Keratinocyte (primary cell): ENCODE data around the gene PTPRD. TPM values are rescaled to one million over a fixed set of nuclear protein-coding genes. Genes with fewer than 3 reads are reported as not detected.

ENCODE experiments used
- DNase-seq: peaks from one replicate; pipeline ENCODE4 v3.0.0-alpha.2; 2011; ENCODE audit warnings: low read depth, missing footprints, low spot score
- FAIRE-seq: peaks from 2 replicates; lab custom pipeline; 2011; peaks lifted over from hg19 to GRCh38; lab: Jason Lieb, UNC
- H2AFZ ChIP-seq: 2 replicates; pipeline ENCODE4 v1.6.0; 2012; ENCODE audit warnings: low read length, control low read depth, inconsistent platforms; ENCODE audit not compliant: control insufficient read depth
- H3K27ac ChIP-seq: 2 replicates; pipeline ENCODE4 v1.5.1; 2011; ENCODE audit warnings: low read length; ENCODE audit not compliant: control insufficient read depth, insufficient read depth
- H3K27me3 ChIP-seq: 3 replicates; pipeline ENCODE4 v1.6.0; 2011; ENCODE audit warnings: low read length; ENCODE audit not compliant: control insufficient read depth, insufficient read depth; ENCODE audit errors: extremely low read depth
- H3K36me3 ChIP-seq, 2 experiments: 2 replicates in 1 of 2; 3 replicates in 1 of 2; pipeline ENCODE4 v1.5.1; 2011; ENCODE audit warnings: low read length in 2 of 2, mild to moderate bottlenecking in 1 of 2; ENCODE audit not compliant: control insufficient read depth in 2 of 2, insufficient read depth in 2 of 2; ENCODE audit errors: extremely low read depth in 1 of 2
- H3K4me1 ChIP-seq: 3 replicates; pipeline ENCODE4 v1.5.1; 2011; ENCODE audit warnings: low read length; ENCODE audit not compliant: control insufficient read depth, insufficient read depth; ENCODE audit errors: extremely low read depth
- H3K4me2 ChIP-seq: 3 replicates; pipeline ENCODE4 v1.6.0; 2011; ENCODE audit warnings: low read depth, low read length; ENCODE audit not compliant: control insufficient read depth, insufficient read depth; ENCODE audit errors: extremely low read depth
- H3K4me3 ChIP-seq, 3 experiments: fragments of 200-600 bp in 1 of 3; sonication (generic) in 1 of 3; 2 replicates in 2 of 3; 3 replicates in 1 of 3; pipeline ENCODE4 v1.5.1; 2011 to 2016; ENCODE audit warnings: low read length in 3 of 3, mild to moderate bottlenecking in 3 of 3, control low read depth in 2 of 3, inconsistent platforms in 1 of 3, low read depth in 1 of 3, mixed read lengths in 1 of 3, mixed run types in 1 of 3, moderate library complexity in 1 of 3; ENCODE audit not compliant: control insufficient read depth in 2 of 3, insufficient read depth in 2 of 3; ENCODE audit errors: extremely low read depth in 1 of 3
- H3K79me2 ChIP-seq: 2 replicates; pipeline ENCODE4 v1.6.0; 2012; ENCODE audit warnings: low read length; ENCODE audit not compliant: control insufficient read depth, insufficient read depth
- H3K9ac ChIP-seq: 3 replicates; pipeline ENCODE4 v1.6.0; 2011; ENCODE audit warnings: low read length; ENCODE audit not compliant: control insufficient read depth, insufficient read depth; ENCODE audit errors: extremely low read depth
- H3K9me1 ChIP-seq: 3 replicates; pipeline ENCODE4 v1.6.0; 2011; ENCODE audit warnings: low read length; ENCODE audit not compliant: control insufficient read depth, insufficient read depth; ENCODE audit errors: extremely low read depth
- H3K9me3 ChIP-seq: 2 replicates; pipeline ENCODE4 v1.5.1; 2012; ENCODE audit warnings: low read depth, low read length; ENCODE audit not compliant: control insufficient read depth
- H4K20me1 ChIP-seq: 3 replicates; pipeline ENCODE4 v1.6.0; 2011; ENCODE audit warnings: low read length; ENCODE audit not compliant: control insufficient read depth, insufficient read depth; ENCODE audit errors: extremely low read depth
- CTCF ChIP-seq, 3 experiments: IDR thresholded peaks in 1 of 3; conservative IDR thresholded peaks in 1 of 3; optimal IDR thresholded peaks in 1 of 3; 2 replicates in 2 of 3; 3 replicates in 1 of 3; pipeline versions ENCODE3 to v1.5.1; 2011; ENCODE audit warnings: low read length in 3 of 3, mild to moderate bottlenecking in 3 of 3, moderate library complexity in 2 of 3, control low read depth in 1 of 3, inconsistent platforms in 1 of 3; ENCODE audit not compliant: insufficient read depth in 2 of 3; ENCODE audit errors: extremely low read depth in 1 of 3
- EZH2 ChIP-seq: IDR thresholded peaks from one replicate; pipeline ENCODE4 v1.6.1; 2012; ENCODE audit warnings: inconsistent platforms, mild to moderate bottlenecking, low read length, moderate library complexity
- dilution Hi-C: fragments of 300-500 bp; cut with MboI; formaldehyde crosslinking; loops from one replicate; pipeline ENCODE4 v1.7.0; 2020; ENCODE audit warnings: low sequenced_read_pairs; ENCODE audit not compliant: extremely low pct_ligation_motif_present
- polyA plus RNA-seq, 5 experiments: library from polyadenylated mRNA; depleted of rRNA in 3 of 5; stranded (reverse) in 3 of 5; stranded (forward) in 1 of 5; unstranded in 1 of 5; fragments of >200 nt; gene quantifications; 1 replicate in 1 of 5; 2 replicates in 3 of 5; 3 replicates in 1 of 5; pipeline versions ENCODE4 v1.2.1 to v1.2.3, GENCODE V29; 2011 to 2012; ENCODE audit warnings: missing spikeins in 2 of 5, low read depth in 1 of 5, low replicate concordance in 1 of 5

Gene PTPRD
- polyA plus RNA-seq, 1 donor (not counting 4 experiments of a cell fraction or from before 2014, with no cell fraction given) = 0.10 TPM

- Histone ChIP-seq H3K4me3 (no peak overlapping the region), H4K20me1 (no peaks in the 10 kb centered on the region), H3K36me3 (no peaks in the 10 kb centered on the region), H3K4me1 (no peaks in the 10 kb centered on the region), H3K4me2 (no peak overlapping the region), H3K27ac (no peak overlapping the region), H3K79me2 (no peaks in the 10 kb centered on the region), H3K9me1 (no peaks in the 10 kb centered on the region), H3K9me3 (no peaks in the 10 kb centered on the region), H3K27me3 (no peaks in the 10 kb centered on the region), H2AFZ (no peak overlapping the region), H3K9ac (no peak overlapping the region)
- DNase-seq (no peak), FAIRE-seq (no peak)
- dilution Hi-C loops = no loop called here
- no peak for TF ChIP-seq CTCF (optimal IDR thresholded peaks at IDR 0.05 in 1 of 3, IDR thresholded peaks at IDR 0.05 in 1 of 3, conservative IDR thresholded peaks at IDR 0.05 in 1 of 3; ENCODE audit: extremely low read depth in 1 of 3, insufficient read depth in 2 of 3, low read length in 3 of 3)
- TF ChIP-seq EZH2 = no peak
Observed at GRCh38 chr9:8890695-8891094, 1722.1 kb downstream of the PTPRD start.

GRCh38 chr9:8889100-8889499 lies 1723.7 kb downstream of the PTPRD start:
- dilution Hi-C loops = no loop called here
- no peaks in the 10 kb centered on the region for H3K4me1 ChIP-seq
- H3K9me1 ChIP-seq = no peaks in the 10 kb centered on the region
- DNase-seq (no peak), FAIRE-seq (no peak)
- H3K79me2 ChIP-seq = no peaks in the 10 kb centered on the region
- no peak overlapping the region for H3K4me3 ChIP-seq
- no peaks in the 10 kb centered on the region for H3K36me3 ChIP-seq
- no peaks in the 10 kb centered on the region for H3K27me3 ChIP-seq
- H3K9me3 ChIP-seq = no peaks in the 10 kb centered on the region
- TF ChIP-seq EZH2 = no peak
- TF ChIP-seq CTCF (optimal IDR thresholded peaks at IDR 0.05 in 1 of 3, IDR thresholded peaks at IDR 0.05 in 1 of 3, conservative IDR thresholded peaks at IDR 0.05 in 1 of 3; ENCODE audit: extremely low read depth in 1 of 3, insufficient read depth in 2 of 3, low read length in 3 of 3) = no peak
- H2AFZ ChIP-seq = no peak overlapping the region
- no peak overlapping the region for H3K4me2 ChIP-seq
- H3K9ac ChIP-seq = no peak overlapping the region
- H3K27ac ChIP-seq = no peak overlapping the region
- H4K20me1 ChIP-seq = no peaks in the 10 kb centered on the region
